RPMI7951 (cell line): ENCODE results near the gene EDEM3. TPM values are rescaled to one million over a fixed set of nuclear protein-coding genes. Genes with fewer than 3 reads are reported as not detected.

Experiments used
- total RNA-seq: library from RNA; depleted of rRNA; stranded (reverse); fragments of >200 nt; shearing (Covaris generic); gene quantifications from 2 replicates; pipeline ENCODE4 v1.2.3, GENCODE V29; 2014; rRNA removed

Gene EDEM3
- total RNA-seq, 1 experiment from 2014 or later, result 45.7 TPM

Other genes with a start within 250 kb of the EDEM3 start
- gene NIBAN1, start 219.7 kb upstream of the EDEM3 start, total RNA-seq, result 9.7 and 9.9 TPM in 2 replicates